ENCODE data around the gene NELL1. TPM values are rescaled to one million over a fixed set of nuclear protein-coding genes. Genes with fewer than 3 reads are reported as not detected.

The NELL1 gene
- total RNA-seq, 1 donor from 2014 or later, result not detected

DNA sequence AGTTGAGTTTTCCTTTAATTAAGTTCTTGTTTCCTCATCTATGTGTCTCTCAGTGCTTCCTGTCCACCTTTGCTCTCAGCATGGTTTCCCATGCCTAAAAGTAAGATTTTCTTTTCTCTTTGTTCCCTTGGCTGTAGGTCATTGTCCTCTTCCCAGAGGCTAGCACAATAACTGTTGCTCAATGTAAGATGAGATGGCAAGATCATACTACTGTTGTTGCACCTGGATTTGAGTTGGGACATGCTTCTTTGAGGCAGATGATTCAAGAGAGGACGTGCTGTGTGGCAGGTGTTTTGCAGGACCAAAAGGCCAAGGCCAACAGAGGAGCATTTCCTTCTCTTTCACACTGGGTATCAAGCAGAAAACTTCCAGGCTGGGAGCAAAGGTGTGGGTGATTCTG is 11.3 kb upstream of the NELL1 start:
- DNase-seq, result no peak
- H3K9me3 Mint-ChIP-seq, result peaks cover 6% of the 10 kb centered on the region
- POLR2A ChIA-PET, result no interaction called here
- no peak for ATAC-seq (ENCODE audit: low read depth)
- H3K4me3 Mint-ChIP-seq, result no peak overlapping the region
- H3K27ac Mint-ChIP-seq, result no peak overlapping the region
- CTCF ChIA-PET, result no interaction called here
- TF ChIP-seq, protein P1, sequence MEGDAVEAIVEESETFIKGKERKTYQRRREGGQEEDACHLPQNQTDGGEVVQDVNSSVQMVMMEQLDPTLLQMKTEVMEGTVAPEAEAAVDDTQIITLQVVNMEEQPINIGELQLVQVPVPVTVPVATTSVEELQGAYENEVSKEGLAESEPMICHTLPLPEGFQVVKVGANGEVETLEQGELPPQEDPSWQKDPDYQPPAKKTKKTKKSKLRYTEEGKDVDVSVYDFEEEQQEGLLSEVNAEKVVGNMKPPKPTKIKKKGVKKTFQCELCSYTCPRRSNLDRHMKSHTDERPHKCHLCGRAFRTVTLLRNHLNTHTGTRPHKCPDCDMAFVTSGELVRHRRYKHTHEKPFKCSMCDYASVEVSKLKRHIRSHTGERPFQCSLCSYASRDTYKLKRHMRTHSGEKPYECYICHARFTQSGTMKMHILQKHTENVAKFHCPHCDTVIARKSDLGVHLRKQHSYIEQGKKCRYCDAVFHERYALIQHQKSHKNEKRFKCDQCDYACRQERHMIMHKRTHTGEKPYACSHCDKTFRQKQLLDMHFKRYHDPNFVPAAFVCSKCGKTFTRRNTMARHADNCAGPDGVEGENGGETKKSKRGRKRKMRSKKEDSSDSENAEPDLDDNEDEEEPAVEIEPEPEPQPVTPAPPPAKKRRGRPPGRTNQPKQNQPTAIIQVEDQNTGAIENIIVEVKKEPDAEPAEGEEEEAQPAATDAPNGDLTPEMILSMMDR (IDR thresholded peaks at IDR 0.05), result no peak
- intact Hi-C loops (cut with micrococcal nuclease), result no loop called here
- H3K4me1 Mint-ChIP-seq, result no peaks in the 10 kb centered on the region
- H3K36me3 Mint-ChIP-seq (ENCODE audit: low read depth), result no peaks in the 10 kb centered on the region
- peaks cover 14% of the 10 kb centered on the region for H3K27me3 Mint-ChIP-seq

DNA sequence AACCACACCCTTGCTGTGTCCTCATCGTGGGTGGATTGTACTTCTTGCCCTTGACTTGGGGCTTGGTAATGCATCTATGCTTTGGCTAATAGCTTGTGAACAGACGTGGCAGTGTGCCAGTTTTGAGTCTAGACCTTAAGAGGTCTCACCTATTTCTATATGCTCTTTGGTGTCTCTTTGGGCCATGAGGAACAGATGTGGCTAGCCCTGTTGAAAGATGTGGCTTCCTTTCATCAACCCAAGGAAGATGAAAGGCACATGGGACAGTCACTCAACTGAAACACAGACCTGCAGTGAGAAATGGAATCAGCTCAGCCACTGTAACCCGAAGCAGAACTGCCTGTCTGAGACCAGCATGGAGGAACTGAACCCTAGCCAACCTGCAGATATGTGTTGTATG is 7.9 kb upstream of the NELL1 start:
- H3K4me3 Mint-ChIP-seq, result no peak overlapping the region
- peaks cover 6% of the 10 kb centered on the region for H3K9me3 Mint-ChIP-seq
- CTCF ChIA-PET, result no interaction called here
- no peaks in the 10 kb centered on the region for H3K36me3 Mint-ChIP-seq (ENCODE audit: low read depth)
- POLR2A ChIA-PET, result no interaction called here
- TF ChIP-seq, protein P1 (IDR thresholded peaks at IDR 0.05), result no peak
- DNase-seq (no peak), ATAC-seq (ENCODE audit: low read depth) (no peak)
- intact Hi-C loops (cut with micrococcal nuclease), result no loop called here
- no peak overlapping the region for H3K27ac Mint-ChIP-seq
- peaks cover 7% of the 10 kb centered on the region for H3K27me3 Mint-ChIP-seq
- H3K4me1 Mint-ChIP-seq, result no peaks in the 10 kb centered on the region

DNA sequence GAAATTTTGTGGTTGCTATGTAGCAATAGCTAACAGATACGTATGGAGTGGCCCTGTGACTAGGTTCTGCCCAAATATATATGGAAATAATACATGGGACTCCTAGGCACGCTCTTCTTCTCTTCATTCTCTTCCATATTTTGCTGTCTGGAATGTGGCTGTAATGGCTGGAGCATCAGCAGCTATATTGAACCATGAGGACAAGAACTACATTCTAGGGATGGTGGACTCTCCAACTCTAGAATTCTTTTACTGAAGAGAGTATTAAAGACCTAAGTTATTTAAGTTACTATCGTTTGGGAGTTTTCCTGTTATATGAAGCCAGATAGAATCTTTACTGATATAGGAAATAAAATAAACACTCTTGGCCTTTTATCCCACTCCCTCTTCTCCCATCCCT is 7.5 kb upstream of the NELL1 start:
- Mint-ChIP-seq H3K4me1 (no peaks in the 10 kb centered on the region), H3K9me3 (peaks cover 6% of the 10 kb centered on the region), H3K27ac (no peak overlapping the region), H3K27me3 (peaks cover 9% of the 10 kb centered on the region), H3K36me3 (ENCODE audit: low read depth) (no peaks in the 10 kb centered on the region), H3K4me3 (no peak overlapping the region)
- ATAC-seq (ENCODE audit: low read depth) (no peak), DNase-seq (no peak)
- intact Hi-C loops (cut with micrococcal nuclease), result no loop called here
- ChIA-PET POLR2A (no interaction called here), CTCF (no interaction called here)
- TF ChIP-seq, protein P1 (IDR thresholded peaks at IDR 0.05), result no peak

DNA sequence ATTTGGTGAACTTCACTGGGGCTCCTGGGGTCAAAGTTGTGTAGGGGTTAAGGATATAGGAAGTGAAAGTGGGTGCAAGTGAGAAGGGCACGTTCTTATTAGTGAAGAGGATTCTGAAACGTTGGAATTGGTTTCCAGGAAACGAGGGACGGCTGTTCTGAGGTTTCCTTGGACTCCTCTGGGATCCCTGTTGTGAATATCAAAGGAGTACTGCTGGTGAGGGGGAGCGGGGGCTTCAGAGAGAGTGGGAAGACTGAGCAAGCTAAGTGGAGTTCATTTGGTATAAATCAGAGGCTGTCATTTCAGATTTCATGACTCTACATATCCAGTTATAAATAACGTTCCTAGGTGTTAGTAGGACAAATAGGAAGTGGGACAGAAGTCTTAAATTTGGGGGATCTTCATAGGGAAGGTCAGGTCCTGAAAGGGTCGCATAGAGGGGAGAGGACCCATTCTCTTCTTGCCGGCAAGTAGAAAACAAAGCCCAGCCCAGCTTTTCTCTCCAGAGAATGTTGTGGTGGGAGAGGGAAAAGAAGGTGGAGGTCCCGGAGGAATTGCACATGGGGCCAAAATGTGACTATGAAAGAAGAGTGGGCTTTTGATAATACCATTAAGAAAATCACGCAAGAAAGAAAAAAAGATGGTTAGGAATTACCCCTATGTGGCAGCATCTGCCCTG is 1.1 kb upstream of the NELL1 start:
- H3K27ac Mint-ChIP-seq, result no peak overlapping the region
- H3K36me3 Mint-ChIP-seq (ENCODE audit: low read depth), result no peaks in the 10 kb centered on the region
- ChIA-PET CTCF (no interaction called here), POLR2A (no interaction called here)
- peaks cover 54% of the 10 kb centered on the region for H3K27me3 Mint-ChIP-seq
- TF ChIP-seq, protein P1 (IDR thresholded peaks at IDR 0.05), result no peak
- ATAC-seq (ENCODE audit: low read depth) (no peak), DNase-seq (no peak)
- H3K4me3 Mint-ChIP-seq, result no peak overlapping the region
- intact Hi-C loops (cut with micrococcal nuclease), result no loop called here
- peaks cover 12% of the 10 kb centered on the region for H3K4me1 Mint-ChIP-seq
- no peaks in the 10 kb centered on the region for H3K9me3 Mint-ChIP-seq

DNA sequence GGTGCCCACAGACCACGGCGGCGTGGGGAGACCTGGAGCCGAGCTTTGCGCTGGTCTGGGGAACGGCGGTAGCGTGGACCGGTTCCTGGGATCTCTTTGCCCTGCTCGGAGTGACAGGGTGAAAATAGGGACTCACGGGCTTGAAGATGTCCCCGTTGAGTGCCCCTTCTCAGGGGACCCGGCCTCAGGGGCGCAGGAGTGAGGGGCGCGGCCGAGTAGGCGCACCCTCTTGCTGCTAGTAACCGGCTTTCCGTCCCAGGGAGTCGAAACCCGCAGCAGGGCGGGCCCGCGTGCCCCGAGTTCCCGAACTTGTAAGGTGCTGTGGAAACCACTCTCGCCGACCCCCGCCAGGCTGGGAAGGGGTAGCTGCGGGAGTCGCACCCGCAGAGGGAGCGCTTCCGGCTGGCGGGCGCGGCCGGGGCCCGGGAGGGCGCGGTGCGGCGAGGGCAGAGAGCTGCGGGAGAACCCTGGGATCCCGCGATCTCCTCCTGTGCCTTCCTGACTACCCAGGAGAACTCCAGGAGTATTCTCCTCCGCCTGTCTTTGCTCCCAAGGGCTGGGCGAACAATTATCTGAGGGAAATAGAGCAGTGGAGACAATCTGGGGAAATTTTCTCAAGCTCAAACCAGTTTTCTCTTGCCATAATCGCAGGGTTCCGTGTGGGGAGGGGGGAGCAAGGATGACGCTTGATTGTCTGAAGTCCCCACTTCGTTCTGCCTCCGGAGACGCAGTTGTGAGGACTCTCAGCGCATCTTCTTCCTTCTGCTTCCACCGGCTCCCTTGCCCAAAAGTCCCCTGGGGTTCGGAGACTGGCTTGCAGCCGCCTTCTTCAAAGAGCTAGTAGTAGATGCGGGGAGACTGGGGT is 666 bp downstream of the NELL1 start:
- H3K27ac Mint-ChIP-seq, result no peak overlapping the region
- H3K4me1 Mint-ChIP-seq, result peaks cover 12% of the 10 kb centered on the region
- no peaks in the 10 kb centered on the region for H3K36me3 Mint-ChIP-seq (ENCODE audit: low read depth)
- TF ChIP-seq, protein P1 (IDR thresholded peaks at IDR 0.05), result no peak
- ChIA-PET POLR2A (no interaction called here), CTCF (no interaction called here)
- intact Hi-C loops (cut with micrococcal nuclease), result no loop called here
- DNase-seq (no peak), ATAC-seq (ENCODE audit: low read depth) (no peak)
- no peaks in the 10 kb centered on the region for H3K9me3 Mint-ChIP-seq
- H3K4me3 Mint-ChIP-seq, result no peak overlapping the region
- peaks cover 65% of the 10 kb centered on the region for H3K27me3 Mint-ChIP-seq
